Measurements from ENCODE around the gene FAM229A.
A peak's percentile ranks its signal among the peaks of the same experiment; 100 is the strongest.

FAM229A gene

GRCh38 chr1:32346532-32347157 lies 15.6 kb downstream of the FAM229A start:
- no peak for DNase-seq

GRCh38 chr1:32345289-32345827 lies 16.9 kb downstream of the FAM229A start:
- DNase-seq: no peak

DNA sequence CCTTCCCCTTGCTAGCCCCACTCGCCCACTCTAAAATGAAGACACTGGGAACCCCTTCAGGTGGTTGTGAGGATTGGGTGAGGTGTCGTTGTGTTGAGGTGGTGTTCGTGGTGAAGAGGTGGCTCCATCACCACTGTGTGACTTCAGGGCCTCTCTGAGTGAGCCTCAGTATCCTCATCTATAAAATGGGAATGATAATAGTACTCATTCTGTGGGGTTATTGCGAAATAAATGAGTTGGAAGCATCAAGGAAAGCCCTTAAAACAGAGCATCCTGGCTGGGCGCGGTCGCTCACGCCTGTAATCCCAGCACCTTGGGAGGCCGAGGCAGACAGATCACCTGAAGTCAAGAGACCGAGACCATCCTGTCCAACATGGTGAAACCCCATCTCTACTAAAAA lies 19.6 kb downstream of the FAM229A start:
- DNase-seq: no peak

GRCh38 chr1:32341971-32342370 lies 20.3 kb downstream of the FAM229A start:
- DNase-seq: no peak

GRCh38 chr1:32341186-32341757 lies 21.0 kb downstream of the FAM229A start:
- no peak for DNase-seq

GRCh38 chr1:32339363-32339978 lies 22.8 kb downstream of the FAM229A start:
- DNase-seq: no peak

GRCh38 chr1:32338637-32339145 lies 23.6 kb downstream of the FAM229A start:
- DNase-seq: no peak

GRCh38 chr1:32337855-32338636 lies 24.2 kb downstream of the FAM229A start:
- DNase-seq: no peak

DNA sequence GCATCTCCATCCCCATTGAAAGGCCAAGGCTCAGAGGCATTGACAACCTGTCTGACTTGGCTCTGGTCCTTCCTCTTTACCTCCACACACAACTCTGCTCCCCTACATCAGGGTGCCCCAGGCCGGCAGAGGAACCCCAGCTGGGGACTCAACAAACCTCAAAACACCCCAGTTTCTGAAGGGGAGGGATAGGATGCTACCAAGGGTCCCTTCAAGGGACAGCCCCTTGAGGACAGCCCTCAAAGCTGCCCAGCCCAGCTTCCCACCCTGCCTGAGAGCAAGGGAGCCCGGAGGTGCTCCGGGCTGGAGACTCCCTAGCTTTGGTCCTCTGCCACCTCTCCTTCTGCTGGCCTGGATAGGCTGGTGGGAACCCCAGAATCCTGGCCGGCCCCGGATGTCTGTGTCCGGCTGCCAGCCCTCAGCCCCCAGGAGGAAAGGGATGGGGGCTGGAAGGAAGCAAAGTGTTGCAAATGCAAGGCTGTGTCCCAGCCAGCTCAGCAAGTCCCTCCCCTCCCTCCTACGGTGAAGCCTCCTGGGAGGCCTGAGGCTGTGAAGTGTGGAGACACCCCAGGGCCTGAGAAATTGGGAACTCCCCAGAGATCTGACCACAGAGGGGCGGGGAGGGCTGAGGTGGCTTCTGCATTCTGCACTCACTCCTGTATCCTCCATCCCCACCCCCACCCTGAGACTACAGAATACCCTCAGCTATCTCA lies 25.2 kb downstream of the FAM229A start:
- DNase-seq: peak; percentile 37

- no peak for DNase-seq
Measured at GRCh38 chr1:32336591-32336932, 25.7 kb downstream of the FAM229A start.

DNA sequence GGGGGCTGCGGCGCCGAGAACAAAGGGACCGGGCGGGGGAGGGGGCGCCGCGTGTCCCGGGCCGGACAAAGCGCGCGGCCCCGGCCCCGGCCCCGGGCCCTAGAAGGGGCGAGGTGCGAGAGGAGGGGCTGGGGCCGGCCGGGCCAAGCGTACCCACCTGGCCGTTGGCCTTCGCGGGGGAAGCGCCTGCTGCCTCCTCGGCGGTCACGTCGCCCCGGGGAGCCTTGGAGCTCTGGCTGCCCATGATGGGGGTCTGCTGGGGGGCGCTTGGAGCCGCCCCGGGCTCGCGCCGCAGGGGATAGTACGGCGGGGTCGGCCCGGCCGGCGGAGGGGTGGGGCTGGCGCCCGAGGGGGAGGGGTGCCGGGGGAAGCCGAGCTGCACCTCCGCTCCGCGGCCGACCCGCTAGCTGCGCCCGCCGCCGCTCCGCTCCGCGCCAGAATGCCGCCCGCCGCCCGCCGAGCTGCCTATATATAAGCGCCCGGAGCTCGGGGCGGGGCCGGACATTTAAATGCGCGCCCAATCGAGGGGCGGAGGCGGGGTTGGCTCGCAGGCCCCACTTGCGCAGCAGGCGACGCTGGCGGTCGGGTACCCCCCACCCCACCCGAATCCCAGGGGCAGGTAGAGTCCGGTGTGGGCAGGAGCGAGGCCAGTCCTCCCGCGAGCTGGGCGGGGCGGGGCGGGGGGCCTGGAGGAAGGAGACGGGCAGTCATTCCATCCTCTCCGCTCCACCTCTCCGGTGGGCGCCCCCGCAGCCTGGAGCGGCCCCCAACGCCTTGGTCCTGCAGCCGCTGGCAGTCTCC lies 26.3 kb downstream of the FAM229A start, which contains the start of gene MARCKSL1:
Gene MARCKSL1, minus strand, starts transcription at position 444 of the 801 bp plus-strand sequence. Its CDS starts 200 bp downstream, at position 244.
- DNase-seq: peak; percentile 85

- no peak for DNase-seq
Measured at GRCh38 chr1:32335535-32335789, 26.8 kb downstream of the FAM229A start.

- DNase-seq: peak; percentile 67
Measured at GRCh38 chr1:32334864-32335534, 27.3 kb downstream of the FAM229A start.

DNA sequence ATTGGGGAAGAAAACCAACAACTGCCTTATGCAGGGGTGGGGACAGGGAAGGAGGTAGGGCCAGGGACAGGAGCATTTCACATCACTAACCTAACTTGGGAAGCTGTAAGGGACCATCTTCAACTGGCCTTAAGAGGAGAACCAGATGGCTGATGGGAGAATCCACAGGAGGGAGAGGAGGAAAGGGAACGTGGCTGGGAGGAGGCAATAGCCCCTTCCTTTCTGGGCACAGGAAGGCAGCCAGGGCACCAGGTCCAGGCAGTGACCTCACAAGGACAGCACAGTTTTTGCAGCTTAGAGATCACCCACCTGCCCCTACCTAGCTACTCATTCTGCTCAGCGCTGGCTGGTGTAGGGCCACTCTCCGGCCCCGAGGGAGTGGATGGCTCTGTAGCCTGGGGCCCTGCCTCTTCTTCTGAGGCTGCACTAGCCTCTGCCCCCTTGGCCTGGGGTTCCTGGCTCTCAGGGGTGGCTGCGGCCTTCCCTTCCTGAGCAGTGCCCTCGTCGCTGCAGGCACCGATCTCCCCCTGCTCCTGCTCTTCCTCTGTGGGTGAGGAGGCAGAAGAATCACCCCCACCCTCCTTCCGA lies 27.9 kb downstream of the FAM229A start:
- DNase-seq: no peak

GRCh38 chr1:32333251-32333963 lies 28.9 kb downstream of the FAM229A start:
- DNase-seq: no peak

GRCh38 chr1:32332290-32333079 lies 29.8 kb downstream of the FAM229A start:
- DNase-seq: no peak

GRCh38 chr1:32331549-32331948 lies 30.7 kb downstream of the FAM229A start:
- DNase-seq: no peak

GRCh38 chr1:32330558-32331151 lies 31.6 kb downstream of the FAM229A start:
- no peak for DNase-seq

- no peak for DNase-seq
Measured at GRCh38 chr1:32329931-32330466, 32.3 kb downstream of the FAM229A start.

All from T-helper 9 cell (primary cell).